NOMO-1 treated with dmso at 0.1 percent for 144 hours (cell line): Measurements from ENCODE around the gene SPNS1.
"Not testable (repeated sequence)": the region's sequence is repeated elsewhere in the genome, so short reads cannot be mapped to it uniquely, and the experiment has no call there.

ENCODE experiments used
- DNase-seq: peaks from one replicate; lab custom pipeline; 2025; ENCODE audit not compliant: unreplicated experiment; lab: John Stamatoyannopoulos, UW

The SPNS1 gene

DNA sequence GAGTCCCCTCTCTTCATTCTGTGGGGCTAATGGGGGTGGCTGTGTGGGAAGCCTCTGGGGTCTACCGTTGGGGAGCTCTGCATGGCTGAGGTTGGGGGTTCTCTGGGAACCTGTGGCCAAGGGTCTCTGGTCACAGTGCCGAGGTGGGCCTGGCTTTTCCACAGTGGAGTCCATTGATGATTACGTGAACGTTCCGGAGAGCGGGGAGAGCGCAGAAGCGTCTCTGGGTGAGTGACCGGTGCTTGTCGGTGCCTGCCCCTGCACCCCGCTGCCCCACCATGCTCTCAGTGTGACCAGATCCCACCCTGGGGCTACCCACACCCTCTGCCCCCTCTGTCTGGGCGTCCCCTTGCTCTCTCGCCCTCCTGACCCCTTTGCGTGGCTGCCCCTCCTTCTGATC lies 14.8 kb downstream of the SPNS1 start:
- no peak for DNase-seq

DNA sequence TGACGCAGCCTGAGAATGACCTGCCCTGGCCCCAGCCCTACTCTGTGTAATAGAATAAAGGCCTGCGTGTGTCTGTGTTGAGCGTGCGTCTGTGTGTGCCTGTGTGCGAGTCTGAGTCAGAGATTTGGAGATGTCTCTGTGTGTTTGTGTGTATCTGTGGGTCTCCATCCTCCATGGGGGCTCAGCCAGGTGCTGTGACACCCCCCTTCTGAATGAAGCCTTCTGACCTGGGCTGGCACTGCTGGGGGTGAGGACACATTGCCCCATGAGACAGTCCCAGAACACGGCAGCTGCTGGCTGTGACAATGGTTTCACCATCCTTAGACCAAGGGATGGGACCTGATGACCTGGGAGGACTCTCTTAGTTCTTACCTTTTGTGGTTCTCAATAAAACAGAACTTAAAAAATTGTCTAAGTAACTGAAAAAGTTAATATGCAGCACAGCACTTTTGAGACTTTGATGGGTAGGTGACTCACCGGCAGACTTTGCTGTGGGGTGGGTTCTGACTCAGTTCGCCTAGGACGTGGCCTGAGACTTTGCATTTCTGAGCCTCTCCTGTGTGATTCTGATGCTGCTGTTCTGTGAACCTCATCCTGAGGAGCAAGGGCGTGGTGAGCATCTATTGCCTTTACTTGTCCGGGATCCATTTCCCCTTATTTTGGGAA lies 15.9 kb downstream of the SPNS1 start:
- no peak for DNase-seq

DNA sequence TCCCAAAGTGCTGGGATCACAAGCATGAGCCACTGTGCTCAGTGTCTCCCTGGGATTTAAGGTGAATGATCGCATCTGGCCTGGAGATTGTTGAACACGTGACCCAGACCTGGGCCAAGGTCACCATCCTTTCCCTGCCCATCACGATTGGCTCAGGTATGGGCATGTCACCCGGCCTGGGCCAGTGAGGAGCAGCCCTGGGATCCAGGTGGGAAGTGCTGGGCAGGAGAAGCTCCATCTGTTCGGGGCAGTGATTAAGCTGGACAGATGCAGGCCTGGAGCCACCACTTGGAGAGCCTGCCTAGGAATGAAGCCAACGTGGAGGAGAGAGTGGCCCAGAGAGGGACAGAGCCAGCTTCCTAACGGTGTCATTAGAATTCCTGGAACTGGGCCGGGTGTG lies 17.1 kb downstream of the SPNS1 start:
- no peak for DNase-seq

DNA sequence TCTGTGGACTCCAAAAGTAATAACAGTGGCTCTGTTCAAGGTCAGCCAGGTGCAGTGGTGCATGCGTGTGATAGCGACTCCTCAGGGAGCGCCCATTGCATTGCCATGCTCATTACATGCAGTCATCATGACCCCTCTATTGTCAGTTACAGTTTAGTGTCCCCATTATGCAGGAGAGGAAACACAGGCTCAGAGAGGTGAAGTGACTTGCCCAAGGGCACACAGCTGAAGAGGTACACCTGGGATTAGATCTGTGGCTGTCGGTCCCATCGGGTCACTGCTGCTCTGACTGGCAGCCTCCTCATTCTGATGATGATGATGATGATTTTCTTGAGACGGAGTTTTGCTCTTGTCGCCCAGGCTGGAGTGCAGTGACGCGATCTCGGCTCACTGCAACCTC lies 17.9 kb downstream of the SPNS1 start:
- no peak for DNase-seq

DNA sequence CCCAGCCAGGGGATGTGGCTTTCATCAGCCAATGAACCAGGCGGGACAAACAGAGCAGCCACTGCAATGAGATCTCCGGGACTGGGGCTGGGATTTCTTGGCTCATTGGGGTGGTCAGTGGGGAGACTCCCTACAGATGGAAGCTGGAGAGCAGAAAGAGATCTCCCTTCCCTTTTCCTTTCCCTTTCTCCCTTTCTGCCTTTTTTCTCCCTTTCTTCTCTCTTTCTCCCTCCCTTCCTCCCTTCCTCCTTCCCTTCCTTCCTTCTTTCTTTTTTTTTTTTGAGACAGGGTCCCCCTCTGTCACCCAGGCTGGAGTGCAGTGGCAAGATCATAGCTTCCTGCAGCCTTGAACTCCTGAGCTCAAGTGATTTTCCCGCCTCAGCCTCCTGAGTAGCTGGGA lies 24.3 kb downstream of the SPNS1 start:
- no peak for DNase-seq

DNA sequence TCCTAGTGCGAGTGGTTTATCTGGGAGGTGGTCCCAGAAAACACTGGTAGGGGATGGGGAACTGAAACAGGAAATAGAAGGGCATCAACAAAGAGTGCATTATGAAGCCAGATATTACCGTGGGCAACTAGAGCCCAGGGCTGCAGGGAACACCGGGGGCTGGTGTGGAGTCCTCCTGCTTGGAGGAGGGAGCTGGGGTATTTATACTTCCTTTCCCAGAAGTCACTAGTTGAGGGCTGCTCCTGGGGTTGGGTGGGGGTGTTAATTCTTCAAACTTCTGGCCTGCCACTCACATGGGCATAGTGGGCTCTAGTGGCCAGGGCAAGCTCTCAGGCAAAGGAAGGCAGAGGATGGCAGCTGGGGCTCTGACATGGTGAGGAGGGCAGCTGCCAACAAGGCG lies 25.0 kb downstream of the SPNS1 start:
- no peak for DNase-seq

DNA sequence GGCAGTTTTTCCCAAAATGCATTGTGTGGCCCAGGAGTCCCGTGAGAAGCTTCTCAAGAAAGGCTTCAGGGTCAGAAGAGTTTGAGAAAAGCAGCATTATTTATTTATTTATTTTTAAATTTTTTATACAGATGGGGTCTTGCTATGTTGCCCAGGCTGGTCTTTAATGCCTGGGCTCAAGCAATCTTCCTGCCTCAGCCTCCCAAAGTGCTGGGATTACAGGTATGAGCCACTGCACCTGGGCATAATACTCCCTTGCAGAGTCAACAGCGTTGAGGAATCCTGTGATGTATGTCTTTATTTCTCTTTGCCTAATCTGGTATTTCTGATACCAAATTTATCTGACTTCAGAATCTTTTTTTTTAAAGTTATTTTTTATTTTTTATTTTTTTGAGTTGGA lies 25.4 kb downstream of the SPNS1 start:
- no peak for DNase-seq

DNA sequence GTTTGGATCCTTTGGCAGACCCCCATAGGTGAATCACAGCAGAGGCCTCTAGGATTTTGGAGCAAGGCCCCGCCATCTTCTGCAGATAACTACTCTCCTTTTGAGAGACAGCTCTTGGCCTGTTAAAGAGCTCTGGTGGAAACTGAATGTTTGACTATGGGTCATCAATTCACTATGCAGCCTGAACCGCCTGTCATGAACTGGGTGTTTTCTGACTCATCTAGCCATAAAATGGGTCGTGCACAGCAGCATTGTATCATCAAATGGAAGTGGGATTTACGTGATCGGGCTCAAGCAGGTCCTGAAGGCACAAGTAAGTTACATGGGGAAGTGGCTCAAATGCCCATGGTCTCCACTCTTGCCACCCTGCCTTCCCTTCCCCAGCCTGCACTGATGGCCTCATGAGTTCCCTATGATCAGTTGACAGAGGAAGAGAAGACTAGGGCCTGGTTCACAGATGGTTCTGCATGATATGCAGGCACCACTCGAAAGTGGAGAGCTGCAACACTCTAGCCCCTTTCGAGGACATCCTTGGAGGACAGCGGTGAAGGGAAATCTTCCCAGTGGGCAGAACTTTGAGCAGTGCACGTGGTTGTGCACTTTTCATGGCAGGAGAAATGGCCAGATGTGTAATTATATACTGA lies 30.0 kb downstream of the SPNS1 start:
- DNase-seq: not testable (repeated sequence)

DNA sequence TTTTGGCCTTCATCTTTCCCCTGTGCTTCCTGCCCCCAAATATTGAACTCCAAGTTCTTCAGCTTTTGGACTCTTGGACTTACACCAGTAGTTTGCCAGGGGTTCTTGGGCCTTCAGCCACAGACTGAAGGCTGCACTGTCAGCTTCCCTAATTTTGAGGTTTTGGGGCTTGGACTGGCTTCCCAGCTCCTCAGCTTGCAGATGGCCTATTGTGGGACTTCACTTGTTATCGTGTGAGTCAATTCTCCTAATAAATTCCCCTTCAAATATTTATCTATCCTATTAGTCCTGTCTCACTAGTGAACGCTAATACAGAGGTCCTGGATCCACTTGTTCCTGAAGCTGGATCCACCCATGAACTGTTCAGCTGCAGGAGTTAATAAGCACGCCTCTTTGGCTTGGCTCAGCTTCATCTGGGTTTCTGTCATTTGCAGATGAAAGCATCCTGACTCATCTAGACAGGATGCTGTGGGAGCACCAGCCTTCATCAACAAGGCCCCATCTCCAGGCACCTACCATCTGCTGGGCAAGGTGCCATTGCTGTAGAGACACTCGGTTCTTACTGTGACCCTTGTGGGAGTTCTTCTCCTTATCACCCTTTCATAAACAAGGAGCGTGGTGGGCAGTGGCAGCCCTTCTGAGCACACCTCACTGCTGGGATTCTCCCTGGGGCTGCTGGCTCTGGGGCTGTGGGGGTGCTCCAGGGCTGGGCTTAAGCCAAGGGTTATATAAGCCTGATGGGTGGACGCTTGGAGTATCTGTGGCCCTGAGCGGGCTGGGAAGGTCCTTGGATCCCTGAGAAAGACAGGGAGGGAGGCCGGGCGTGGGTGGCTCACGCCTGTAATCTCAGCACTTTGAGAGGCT lies 33.4 kb downstream of the SPNS1 start:
- no peak for DNase-seq

DNA sequence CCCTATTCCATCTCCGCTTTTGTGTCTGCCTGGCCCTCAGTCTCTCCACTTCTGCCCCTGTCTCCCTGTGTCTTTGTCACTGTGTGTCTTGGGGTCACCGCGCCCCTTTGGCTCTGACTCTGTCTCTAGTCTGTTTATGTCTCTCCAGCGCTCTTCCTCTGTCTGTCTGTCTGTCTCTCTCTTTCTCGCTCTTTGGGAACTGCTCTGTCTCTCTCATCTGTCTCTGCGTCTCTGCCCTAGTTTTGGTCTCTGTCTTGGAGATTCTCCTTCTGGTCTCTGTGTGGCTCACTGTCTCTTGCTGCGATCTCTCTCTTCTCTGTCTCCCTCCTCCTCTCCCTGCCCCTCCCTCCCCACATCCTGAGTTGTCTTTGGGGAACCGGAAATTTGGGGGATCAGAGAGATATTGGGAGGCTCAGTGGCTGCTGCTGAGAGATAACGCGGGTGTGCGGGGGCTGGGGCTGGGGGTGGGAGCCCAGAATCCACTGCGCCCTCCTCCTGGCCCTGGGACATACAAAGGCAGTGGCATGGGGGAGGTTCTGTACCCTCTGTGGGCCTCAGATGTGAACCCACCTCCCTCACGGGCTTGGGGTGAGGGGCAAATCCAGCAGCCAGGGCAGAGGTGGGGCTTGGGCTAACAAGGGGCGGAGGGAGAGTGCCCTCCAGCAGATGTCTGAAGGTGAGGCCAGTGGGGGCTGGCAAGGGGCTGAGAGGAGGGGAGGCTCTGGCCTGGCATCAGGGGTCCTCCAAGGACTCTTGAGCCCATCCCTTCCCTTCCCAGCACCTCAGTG lies 34.7 kb downstream of the SPNS1 start:
- no peak for DNase-seq

DNA sequence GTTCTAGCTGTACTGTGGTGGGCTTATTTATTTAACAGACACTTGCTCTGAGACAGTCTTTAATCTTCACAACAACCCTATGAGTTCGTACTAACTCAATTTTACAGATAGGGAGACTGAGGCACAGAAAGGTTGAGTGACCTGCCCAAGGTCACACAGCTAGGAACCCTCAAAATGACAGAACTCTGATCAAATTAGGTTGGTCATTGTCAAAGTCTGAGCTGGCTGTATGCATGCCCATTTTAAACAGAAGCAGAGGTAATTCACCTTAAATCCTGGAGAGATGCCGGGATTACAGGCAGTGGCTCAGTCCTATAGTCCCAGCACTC lies 35.2 kb downstream of the SPNS1 start:
- no peak for DNase-seq

DNA sequence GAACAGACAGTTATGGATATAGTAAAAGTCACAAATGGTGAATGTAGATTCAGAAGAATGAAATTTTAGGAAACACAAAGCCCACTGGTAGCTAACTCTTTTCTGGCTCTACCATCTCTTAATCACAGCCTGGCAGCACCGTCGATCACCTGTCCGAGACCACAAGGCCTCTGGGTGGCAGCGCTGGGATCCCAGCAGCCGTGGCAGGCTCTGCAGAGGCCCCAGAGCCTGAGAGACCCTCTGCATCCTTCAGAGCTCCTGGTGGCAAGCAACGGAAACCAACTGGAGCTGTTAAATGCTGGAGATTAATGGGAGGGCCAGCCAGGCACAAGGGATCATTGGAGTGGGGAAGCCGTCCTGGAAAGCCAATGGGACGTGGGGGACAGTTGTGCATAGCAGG lies 36.5 kb downstream of the SPNS1 start:
- DNase-seq: no peak

DNA sequence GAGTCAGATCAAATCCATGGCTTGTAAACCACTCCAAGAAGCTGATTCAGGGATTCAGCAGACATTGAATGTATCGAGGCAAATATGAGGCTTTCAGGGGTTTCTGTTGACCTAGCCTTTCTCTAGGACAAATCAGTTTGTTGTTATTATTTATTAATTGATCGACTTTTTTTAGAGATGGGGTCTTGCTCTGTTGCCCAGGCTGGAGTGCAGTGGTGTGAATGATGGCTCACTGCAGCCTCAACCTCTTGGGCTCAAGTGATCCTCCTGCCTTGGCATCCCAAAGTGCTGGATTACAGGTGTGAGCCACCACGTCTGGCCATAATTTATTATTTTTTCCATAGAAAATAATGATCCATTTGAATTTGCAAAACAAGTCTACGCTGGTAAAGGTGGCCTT lies 37.3 kb downstream of the SPNS1 start:
- no peak for DNase-seq

DNA sequence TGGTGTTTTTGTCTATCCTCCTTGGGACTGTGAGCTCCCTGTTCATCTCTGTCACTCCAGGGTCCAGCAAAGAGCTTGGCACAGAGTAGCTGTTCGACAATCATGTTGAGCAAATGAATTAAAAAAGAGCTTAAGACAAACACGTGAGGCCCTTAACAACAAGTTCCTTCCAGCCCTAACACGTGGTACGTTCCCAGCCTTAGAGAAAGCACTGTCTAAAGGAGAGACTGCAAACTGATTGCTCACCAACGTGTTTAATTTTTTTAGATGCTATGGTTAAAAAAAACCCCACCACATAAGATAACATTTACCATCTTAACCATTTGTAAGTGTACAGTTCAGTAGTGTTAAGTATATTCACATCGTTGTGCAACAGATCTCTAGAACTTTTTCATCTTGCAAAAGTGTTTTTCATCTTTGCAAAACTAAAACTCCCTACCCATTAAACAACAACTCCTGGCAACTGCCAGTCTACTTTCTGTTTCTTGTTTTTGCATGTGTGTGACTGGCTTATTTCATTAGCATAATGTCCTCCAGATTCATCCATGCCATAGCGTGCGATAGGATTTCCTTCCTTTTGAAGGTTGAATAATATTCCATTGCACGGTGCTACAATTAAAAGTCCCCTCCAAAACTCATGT lies 38.5 kb downstream of the SPNS1 start:
- peak; percentile 27 for DNase-seq

DNA sequence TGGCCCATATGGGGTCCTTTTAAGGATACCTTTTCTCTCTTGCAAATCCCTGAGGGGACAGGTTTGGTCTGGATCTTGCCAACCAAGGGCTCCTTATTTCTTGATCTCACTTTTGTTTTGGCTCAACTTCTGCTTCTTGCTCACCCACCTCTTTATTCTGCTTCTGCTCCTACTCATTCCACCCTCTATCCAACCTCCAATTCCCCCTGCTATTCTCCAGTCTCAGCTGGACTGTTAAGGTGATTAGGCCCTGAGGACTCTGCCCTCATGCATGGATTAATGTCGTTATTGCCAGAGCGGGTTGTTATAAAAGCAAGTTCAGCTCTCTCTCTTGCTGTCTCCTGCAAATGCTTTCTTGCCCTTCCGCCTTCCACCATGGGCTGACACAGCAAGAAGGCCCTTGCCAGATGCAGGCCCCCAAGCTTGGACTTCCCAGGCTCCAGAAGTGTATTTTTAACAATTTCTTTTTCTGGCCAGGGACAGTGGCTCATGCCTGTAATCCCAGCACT lies 40.0 kb downstream of the SPNS1 start:
- DNase-seq: no peak

DNA sequence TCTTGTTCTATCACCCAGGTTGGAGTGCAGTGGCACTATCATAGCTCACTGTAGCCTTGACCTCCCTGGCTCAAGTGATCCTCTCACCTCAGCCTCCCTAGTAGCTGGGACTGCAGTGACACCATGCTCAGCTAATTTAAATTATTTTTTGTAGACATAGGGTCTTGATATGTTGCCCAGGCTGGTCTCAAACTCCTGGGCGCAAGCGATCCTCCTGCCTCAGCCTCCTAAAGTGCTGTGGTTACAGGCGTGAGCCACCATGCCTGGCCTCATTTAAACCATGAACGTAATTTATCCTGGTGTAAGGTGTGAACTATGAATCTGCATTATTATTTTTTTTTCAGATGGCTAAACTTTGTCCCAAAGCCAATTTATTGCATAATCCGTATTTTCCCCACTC lies 47.6 kb downstream of the SPNS1 start:
- DNase-seq: no peak

DNA sequence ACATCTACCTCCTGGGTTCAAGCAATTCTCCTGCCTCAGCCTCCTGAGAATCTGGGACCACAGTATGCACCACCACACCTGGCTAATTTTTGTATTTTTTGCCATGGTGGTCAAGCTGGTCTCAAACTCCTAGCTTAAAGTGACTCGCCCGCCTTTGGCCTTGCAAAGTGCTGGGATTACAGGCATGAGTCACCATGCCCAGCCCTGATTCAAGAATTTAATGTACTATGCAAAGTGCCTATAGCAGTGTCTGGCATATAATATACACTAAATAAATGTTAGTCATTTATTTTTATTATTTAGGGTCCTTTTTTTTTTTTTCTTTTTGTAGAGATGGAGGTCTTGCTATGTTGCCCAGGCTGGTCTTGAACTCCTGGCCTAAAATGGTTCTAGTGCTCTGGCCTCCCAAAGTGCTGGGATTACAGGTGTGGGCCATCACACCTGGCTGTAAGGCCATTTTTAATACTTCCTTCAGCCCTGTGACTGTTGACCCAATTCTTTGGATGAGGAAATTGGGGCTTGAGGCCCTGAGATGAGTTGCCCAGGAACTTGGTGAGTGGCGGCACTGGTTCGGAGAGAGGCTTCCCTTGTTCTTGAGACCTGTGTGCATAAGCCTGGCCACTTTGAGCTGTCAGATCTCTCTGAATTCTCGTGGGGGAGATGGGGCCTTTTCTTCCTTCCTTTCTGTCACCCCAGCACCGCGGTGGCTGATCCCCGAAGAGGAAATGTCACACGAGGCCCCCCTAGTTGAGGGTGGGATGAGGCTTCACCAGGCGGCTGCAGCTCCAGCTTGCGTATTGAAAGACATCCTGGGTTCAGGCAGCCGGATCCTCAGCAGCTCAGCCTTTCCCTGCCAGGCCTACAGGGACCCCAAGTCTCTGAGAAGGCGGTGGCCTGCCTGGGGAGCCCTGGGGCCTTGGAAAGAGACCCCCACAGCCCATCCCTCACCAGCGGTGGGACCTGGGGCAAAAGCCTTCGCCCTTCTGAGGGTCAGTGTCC lies 49.0 kb downstream of the SPNS1 start:
- no peak for DNase-seq

DNA sequence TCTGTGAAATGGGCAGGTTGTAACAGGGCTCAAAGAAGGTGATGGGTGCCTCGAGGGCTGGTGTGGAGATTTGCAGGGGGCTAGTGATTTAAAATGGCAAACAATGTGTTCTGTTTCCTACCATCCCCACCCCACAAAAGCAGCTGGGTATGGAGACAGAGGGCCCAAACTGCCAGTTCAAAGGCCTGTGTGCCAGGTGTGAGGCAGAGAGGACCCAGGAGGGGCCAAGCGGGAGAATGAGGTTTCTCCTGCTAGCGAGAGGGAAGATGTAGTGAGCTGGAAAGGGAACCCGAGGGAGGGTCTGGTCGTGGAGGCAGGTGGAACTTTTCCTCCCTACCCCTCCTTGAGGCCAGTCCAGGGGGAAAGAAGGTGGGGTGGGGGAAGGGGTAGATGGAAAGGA lies 49.7 kb downstream of the SPNS1 start:
- DNase-seq: no peak

DNA sequence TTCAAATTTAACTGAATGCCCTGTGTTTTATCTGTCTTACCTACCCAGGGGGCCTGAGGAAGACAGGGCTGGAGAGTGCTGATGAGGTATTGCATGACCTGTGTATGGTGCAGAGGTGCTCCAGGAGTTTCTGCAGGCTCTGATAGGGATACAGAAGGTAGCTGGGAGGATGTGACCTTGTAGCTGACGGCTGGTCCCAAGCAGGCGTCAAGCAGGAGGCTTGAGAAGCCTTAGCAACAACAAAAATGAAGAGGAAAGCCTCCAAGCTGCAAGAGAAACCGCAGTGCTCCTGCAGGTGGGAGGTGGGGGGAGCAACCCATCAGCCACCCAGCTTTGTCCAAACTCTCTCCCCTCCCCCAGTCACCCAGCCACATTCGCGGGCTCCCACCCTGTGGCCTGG lies 50.6 kb downstream of the SPNS1 start:
- no peak for DNase-seq

DNA sequence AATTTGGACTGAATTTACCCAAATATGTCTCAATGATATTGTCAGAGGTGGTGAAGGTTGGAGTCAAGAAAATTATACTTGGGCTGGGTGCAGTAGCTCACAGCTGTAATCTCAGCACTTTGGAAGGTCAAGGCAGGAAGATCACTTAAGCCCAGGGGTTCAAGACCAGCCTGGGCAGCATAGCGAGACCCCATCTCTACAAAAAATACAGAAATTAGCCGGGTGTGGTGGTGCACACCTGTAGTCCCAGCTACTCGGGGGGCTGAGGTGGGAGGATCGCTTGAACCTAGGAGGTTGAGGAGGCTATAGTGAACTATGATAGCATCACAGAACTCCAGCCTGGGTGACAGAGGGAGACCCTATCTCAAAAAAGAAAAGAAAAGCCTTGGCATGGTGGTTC lies 51.2 kb downstream of the SPNS1 start:
- no peak for DNase-seq
